HG02970 (cell line): ENCODE data around the gene SLC7A1.

Experiments
- ATAC-seq: cut with Tn5 transposase; IDR thresholded peaks from one replicate; pipeline ENCODE4 v1.9.1; 2021; ENCODE audit warnings: mild to moderate bottlenecking, moderate library complexity, moderate number of reproducible peaks; ENCODE audit not compliant: unreplicated experiment, low FRiP score

Gene SLC7A1

GRCh38 chr13:29535663-29536655 is 59.5 kb downstream of the SLC7A1 start:
- ATAC-seq = no peak

DNA sequence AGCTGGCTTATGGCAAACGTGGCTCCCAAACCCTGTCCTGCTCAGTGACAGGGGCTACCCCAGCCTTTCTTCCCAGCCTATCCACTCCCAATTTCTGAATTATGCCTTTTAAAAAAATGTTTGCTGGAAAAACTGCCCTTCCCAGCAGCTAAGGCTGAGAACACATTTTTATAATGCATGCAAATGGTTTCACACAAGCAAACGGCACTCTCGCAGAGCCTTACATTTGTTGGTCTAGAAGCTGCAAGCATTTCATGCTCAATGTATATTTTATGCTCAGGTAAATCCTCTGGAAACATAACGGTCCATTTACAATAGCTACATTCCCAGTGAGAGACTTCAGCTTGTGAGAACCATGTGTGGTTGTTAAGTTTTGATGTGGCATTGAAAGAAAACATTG is 61.4 kb downstream of the SLC7A1 start:
- no peak for ATAC-seq

- no peak for ATAC-seq
Measured at GRCh38 chr13:29532821-29533220, 62.7 kb downstream of the SLC7A1 start.

- no peak for ATAC-seq
Measured at GRCh38 chr13:29532116-29532515, 63.4 kb downstream of the SLC7A1 start.

- no peak for ATAC-seq
Measured at GRCh38 chr13:29530901-29531300, 64.6 kb downstream of the SLC7A1 start.

GRCh38 chr13:29529754-29530153 is 65.7 kb downstream of the SLC7A1 start:
- ATAC-seq = no peak

GRCh38 chr13:29527916-29528315 is 67.6 kb downstream of the SLC7A1 start:
- no peak for ATAC-seq

GRCh38 chr13:29527511-29527910 is 68.0 kb downstream of the SLC7A1 start:
- ATAC-seq = no peak

GRCh38 chr13:29526741-29527140 is 68.7 kb downstream of the SLC7A1 start:
- no peak for ATAC-seq

- no peak for ATAC-seq
Measured at GRCh38 chr13:29525757-29526156, 69.7 kb downstream of the SLC7A1 start.

GRCh38 chr13:29524641-29525040 is 70.8 kb downstream of the SLC7A1 start:
- no peak for ATAC-seq

GRCh38 chr13:29524176-29524575 is 71.3 kb downstream of the SLC7A1 start:
- ATAC-seq = no peak

GRCh38 chr13:29523199-29523961 is 72.1 kb downstream of the SLC7A1 start:
- no peak for ATAC-seq

DNA sequence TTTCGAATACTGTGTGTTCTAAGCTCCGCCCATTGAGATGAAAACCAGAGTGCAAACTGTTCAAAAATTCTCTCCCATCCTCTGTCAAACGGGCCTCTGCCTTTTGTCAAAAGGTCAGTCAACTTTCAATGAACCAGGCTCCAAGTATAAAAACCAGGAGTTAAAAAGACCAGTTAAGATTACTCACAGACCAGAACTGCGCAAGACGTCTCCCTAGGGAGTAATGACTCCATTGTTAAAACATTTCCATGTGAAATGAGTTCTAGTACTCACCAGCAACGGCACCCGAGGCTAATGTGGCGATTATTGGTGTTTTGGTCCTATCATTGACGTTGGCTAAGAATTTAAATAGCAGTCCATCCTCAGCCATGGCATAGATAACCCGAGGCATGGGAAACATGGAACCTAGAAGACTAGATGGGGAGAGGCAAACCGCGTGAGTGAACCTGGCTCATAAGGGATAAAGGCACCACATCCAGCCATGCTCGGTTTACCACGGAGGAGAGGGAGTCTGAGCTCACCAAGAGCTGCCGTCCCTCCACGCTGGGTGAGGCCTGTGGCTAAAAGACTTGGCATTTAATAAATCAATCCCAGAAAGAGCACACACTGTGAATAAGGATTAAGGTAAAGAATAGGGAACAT is 73.3 kb downstream of the SLC7A1 start:
- ATAC-seq = no peak

DNA sequence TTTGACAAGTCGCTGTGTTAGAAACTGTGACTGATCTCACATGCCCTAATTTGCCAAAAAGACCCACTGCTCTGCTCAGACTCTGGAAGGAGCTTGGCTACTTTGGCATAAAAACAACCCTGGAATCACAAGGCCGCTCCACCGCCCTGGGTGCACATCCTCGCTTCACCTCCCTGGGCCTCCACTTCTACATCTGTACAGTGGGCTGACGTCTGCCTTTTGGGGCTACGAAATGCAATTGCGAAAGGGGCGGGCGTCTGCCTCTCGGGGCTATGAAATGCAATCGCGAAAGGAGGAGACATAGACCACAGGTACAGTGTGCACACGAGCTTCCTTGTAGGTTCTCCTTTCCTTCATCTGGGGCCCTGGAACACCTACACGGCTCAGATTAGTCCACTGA is 74.2 kb downstream of the SLC7A1 start:
- ATAC-seq = no peak

- no peak for ATAC-seq
Measured at GRCh38 chr13:29520671-29521070, 74.8 kb downstream of the SLC7A1 start.

DNA sequence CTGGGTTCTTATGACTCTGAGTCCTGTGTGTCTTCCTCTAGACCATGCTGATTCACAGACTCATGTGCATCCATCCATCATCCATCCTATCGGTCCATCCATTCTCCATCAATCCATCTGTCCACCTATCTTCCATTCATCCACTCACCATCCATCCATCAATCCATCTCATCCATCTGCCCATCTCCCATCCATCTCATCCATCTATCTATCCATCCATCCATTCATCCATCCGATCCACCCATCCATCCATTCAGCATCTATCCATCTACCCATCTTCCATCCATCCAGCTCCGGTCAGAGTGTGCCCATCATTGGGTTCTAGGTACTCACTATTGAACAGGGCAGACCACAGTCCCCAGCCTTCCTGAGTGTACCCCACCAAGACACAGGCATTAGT is 75.6 kb downstream of the SLC7A1 start:
- ATAC-seq = no peak

- no peak for ATAC-seq
Measured at GRCh38 chr13:29516880-29517279, 78.6 kb downstream of the SLC7A1 start.

- ATAC-seq = no peak
Measured at GRCh38 chr13:29516012-29516411, 79.5 kb downstream of the SLC7A1 start.

DNA sequence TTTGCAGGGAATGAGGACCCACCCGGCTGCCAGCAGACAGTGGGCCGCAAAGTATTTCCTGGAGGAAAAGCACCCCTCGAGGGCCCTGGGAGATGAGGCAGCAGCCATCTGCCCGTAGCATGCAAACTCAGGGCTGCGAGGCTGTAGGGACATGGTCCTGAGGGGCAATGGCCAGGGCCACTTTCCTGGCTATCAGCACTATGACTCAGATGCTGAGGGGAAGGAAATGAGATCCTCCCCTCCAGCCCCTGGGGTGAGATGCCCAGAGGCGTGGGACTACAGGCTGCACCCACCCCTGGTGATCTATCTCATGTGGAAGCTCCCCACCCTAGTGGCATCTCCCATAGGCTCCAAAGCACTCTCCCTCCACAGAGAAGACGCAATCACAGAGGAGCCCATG is 80.1 kb downstream of the SLC7A1 start:
- no peak for ATAC-seq

GRCh38 chr13:29514720-29515310 is 80.7 kb downstream of the SLC7A1 start:
- no peak for ATAC-seq
